Tibial artery (tissue), 4 donors: ENCODE results near the gene MAGEC1.

Experiments
- DNase-seq, 2 donors: peaks; one replicate each; pipeline ENCODE4 v3.0.0-alpha.2; 2019
- H3K27ac ChIP-seq, 2 donors: fragments of 200-600 bp; sonication (generic) in 1 of 2; 1 replicate in 1 of 2; 2 replicates in 1 of 2; pipeline ENCODE4 v1.5.1; 2018 to 2019; ENCODE audit warnings: mild to moderate bottlenecking in 1 of 2
- H3K27me3 ChIP-seq, 2 donors: fragments of 200-600 bp; sonication (generic) in 1 of 2; one replicate each; pipeline versions ENCODE4 v1.5.1 to v1.6.0; 2016 to 2019
- H3K36me3 ChIP-seq, 3 donors: fragments of 200-600 bp; sonication (generic) in 2 of 3; one replicate each; pipeline ENCODE4 v1.5.1; 2016 to 2019; ENCODE audit warnings: mild to moderate bottlenecking in 2 of 3
- H3K4me1 ChIP-seq, 4 donors: fragments of 200-600 bp; sonication (generic) in 2 of 4; 1 replicate in 3 of 4; 2 replicates in 1 of 4; pipeline ENCODE4 v1.5.1; 2016 to 2019
- H3K4me3 ChIP-seq, 2 donors: fragments of 200-600 bp; sonication (generic) in 1 of 2; 1 replicate in 1 of 2; 2 replicates in 1 of 2; pipeline ENCODE4 v1.5.1; 2018 to 2019; ENCODE audit warnings: mild to moderate bottlenecking in 2 of 2
- H3K9me3 ChIP-seq, 3 donors: fragments of 200-600 bp; sonication (generic) in 1 of 3; one replicate each; pipeline ENCODE4 v1.5.1; 2016 to 2019
- CTCF ChIP-seq, 2 experiments: fragments of 200-600 bp in 1 of 2; fragments of 450-650 bp in 1 of 2; IDR thresholded peaks; one replicate each; pipeline ENCODE4 v1.5.1; 2017 to 2019; ENCODE audit warnings: antibody characterized with exemption in 2 of 2, mild to moderate bottlenecking in 1 of 2, moderate library complexity in 1 of 2
- intact Hi-C: fragments of 100-400 bp; cut with DNase I; formaldehyde crosslinking; loops from one replicate; pipeline ENCODE4 v1.15.0; 2023; ENCODE audit warnings: low total_unique reads

The MAGEC1 gene

GRCh38 chrX:141934059-141934641 lies 30.5 kb downstream of the MAGEC1 start:
- intact Hi-C loops, result no loop called here
- DNase-seq, result no peak
- Histone ChIP-seq H3K4me3 (no peak overlapping the region), H3K9me3 (no peaks in the 10 kb centered on the region), H3K27ac (no peak overlapping the region), H3K36me3 (no peaks in the 10 kb centered on the region), H3K4me1 (no peaks in the 10 kb centered on the region), H3K27me3 (no peaks in the 10 kb centered on the region)
- TF ChIP-seq CTCF (IDR thresholded peaks at IDR 0.05), result no peak

- no peaks in the 10 kb centered on the region for H3K27me3 ChIP-seq
- no peak overlapping the region for H3K27ac ChIP-seq
- TF ChIP-seq CTCF (IDR thresholded peaks at IDR 0.05), result no peak
- no peak for DNase-seq
- intact Hi-C loops, result no loop called here
- H3K4me3 ChIP-seq, result no peak overlapping the region
- H3K36me3 ChIP-seq, result no peaks in the 10 kb centered on the region
- H3K9me3 ChIP-seq, result no peaks in the 10 kb centered on the region
- no peaks in the 10 kb centered on the region for H3K4me1 ChIP-seq
These were observed 32.0 kb downstream of the MAGEC1 start for GRCh38 chrX:141935645-141936044.

- Histone ChIP-seq H3K27me3 (no peaks in the 10 kb centered on the region), H3K4me3 (no peak overlapping the region), H3K4me1 (no peaks in the 10 kb centered on the region), H3K36me3 (no peaks in the 10 kb centered on the region), H3K27ac (no peak overlapping the region), H3K9me3 (no peaks in the 10 kb centered on the region)
- no peak for TF ChIP-seq CTCF (IDR thresholded peaks at IDR 0.05)
- intact Hi-C loops, result no loop called here
- DNase-seq, result no peak
These were observed 32.4 kb downstream of the MAGEC1 start for GRCh38 chrX:141936080-141936479.

DNA sequence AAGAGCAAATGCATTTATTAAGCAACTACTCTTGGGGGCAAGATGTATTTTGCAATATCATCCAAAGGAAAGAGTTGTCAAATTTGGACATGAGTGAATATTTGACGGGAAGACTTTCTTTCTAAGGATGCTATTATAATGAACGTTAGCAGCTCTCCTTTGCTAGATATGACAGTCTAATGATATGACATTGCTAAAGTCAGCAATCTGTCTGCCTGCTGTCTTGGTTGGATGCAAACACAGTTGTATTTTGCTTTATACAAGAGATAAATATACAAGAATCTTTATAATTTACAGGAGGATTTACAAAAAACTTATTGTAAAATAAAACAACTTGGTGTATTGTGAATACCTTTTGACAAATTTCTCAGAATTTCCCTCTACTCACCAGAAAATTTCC lies 37.5 kb downstream of the MAGEC1 start:
- Histone ChIP-seq H3K36me3 (no peaks in the 10 kb centered on the region), H3K4me1 (no peaks in the 10 kb centered on the region), H3K27me3 (no peaks in the 10 kb centered on the region), H3K4me3 (no peak overlapping the region), H3K27ac (no peak overlapping the region), H3K9me3 (no peaks in the 10 kb centered on the region)
- no peak for TF ChIP-seq CTCF (IDR thresholded peaks at IDR 0.05)
- no peak for DNase-seq
- intact Hi-C loops, result no loop called here

- no peaks in the 10 kb centered on the region for H3K36me3 ChIP-seq
These were observed 41.7 kb downstream of the MAGEC1 start for GRCh38 chrX:141945426-141945825.

More at GRCh38 chrX:141945426-141945825, 41.7 kb downstream of the MAGEC1 start:
- Histone ChIP-seq H3K4me3 (no peak overlapping the region), H3K27ac (no peak overlapping the region), H3K4me1 (no peaks in the 10 kb centered on the region), H3K27me3 (no peaks in the 10 kb centered on the region), H3K9me3 (no peaks in the 10 kb centered on the region)
- no peak for DNase-seq
- intact Hi-C loops, result no loop called here
- no peak for TF ChIP-seq CTCF (IDR thresholded peaks at IDR 0.05)
